DND-41 (cell line): ENCODE data around the gene APOA5.
A peak's percentile ranks its signal among the peaks of the same experiment; 100 is the strongest.

ENCODE experiments used
- ATAC-seq: fragments of 200-7000 bp; cut with Tn5 transposase; 3 replicates; pipeline ENCODE4 v1.9.1; 2021; ENCODE audit warnings: low read depth; ENCODE audit not compliant: insufficient read depth
- DNase-seq: peaks from one replicate; pipeline ENCODE4 v3.0.0-alpha.2; 2020
- H2AFZ ChIP-seq: 2 replicates; pipeline ENCODE4 v1.6.0; 2012; ENCODE audit warnings: low read depth, low read length
- H3K27ac ChIP-seq: 2 replicates; pipeline ENCODE4 v1.5.1; 2012; ENCODE audit warnings: low read length, inconsistent platforms
- H3K27me3 ChIP-seq: fragments of 200-600 bp; sonication (generic); 2 replicates; pipeline ENCODE4 v1.6.0; 2012; ENCODE audit warnings: low read length, mild to moderate bottlenecking, inconsistent platforms; ENCODE audit not compliant: insufficient read depth, poor library complexity
- H3K36me3 ChIP-seq: 2 replicates; pipeline ENCODE4 v1.5.1; 2012; ENCODE audit warnings: low read length, inconsistent platforms; ENCODE audit not compliant: insufficient read depth
- H3K4me1 ChIP-seq: 2 replicates; pipeline ENCODE4 v1.5.1; 2012; ENCODE audit warnings: mild to moderate bottlenecking, low read length; ENCODE audit not compliant: insufficient read depth
- H3K4me2 ChIP-seq: 2 replicates; pipeline ENCODE4 v1.6.0; 2012; ENCODE audit warnings: mild to moderate bottlenecking, moderate library complexity, low read length, inconsistent platforms; ENCODE audit not compliant: insufficient read depth
- H3K4me3 ChIP-seq, 2 experiments: fragments of 200-600 bp in 1 of 2; shearing (Covaris generic) in 1 of 2; 2 replicates each; pipeline ENCODE4 v1.5.1; 2012 to 2016; ENCODE audit warnings: inconsistent platforms in 2 of 2, low read length in 2 of 2, mild to moderate bottlenecking in 2 of 2, low read depth in 1 of 2, moderate library complexity in 1 of 2
- H3K79me2 ChIP-seq: 2 replicates; pipeline ENCODE4 v1.6.0; 2012; ENCODE audit warnings: low read length, inconsistent platforms; ENCODE audit not compliant: insufficient read depth
- H3K9ac ChIP-seq: 2 replicates; pipeline ENCODE4 v1.6.0; 2012; ENCODE audit warnings: low read depth, mild to moderate bottlenecking, inconsistent platforms, low read length, moderate library complexity
- H3K9me3 ChIP-seq: 2 replicates; pipeline ENCODE4 v1.5.1; 2012; ENCODE audit warnings: low read length, moderate library complexity, mild to moderate bottlenecking, inconsistent platforms; ENCODE audit not compliant: insufficient read depth, severe bottlenecking
- H4K20me1 ChIP-seq: 2 replicates; pipeline ENCODE4 v1.6.0; 2012; ENCODE audit warnings: low read length; ENCODE audit not compliant: insufficient read depth
- EZH2 ChIP-seq: IDR thresholded peaks from 3 replicates; pipeline ENCODE4 v1.6.1; 2012; ENCODE audit warnings: borderline replicate concordance, low read depth, mild to moderate bottlenecking, moderate library complexity, low read length, inconsistent platforms; ENCODE audit not compliant: severe bottlenecking
- TF ChIP-seq, protein P1 (sequence below): IDR thresholded peaks from 2 replicates; pipeline ENCODE4 v1.5.1; 2012; ENCODE audit warnings: borderline replicate concordance, low read length, moderate library complexity, mild to moderate bottlenecking; ENCODE audit not compliant: poor library complexity, severe bottlenecking; ENCODE audit errors: extremely low read depth

Gene APOA5

DNA sequence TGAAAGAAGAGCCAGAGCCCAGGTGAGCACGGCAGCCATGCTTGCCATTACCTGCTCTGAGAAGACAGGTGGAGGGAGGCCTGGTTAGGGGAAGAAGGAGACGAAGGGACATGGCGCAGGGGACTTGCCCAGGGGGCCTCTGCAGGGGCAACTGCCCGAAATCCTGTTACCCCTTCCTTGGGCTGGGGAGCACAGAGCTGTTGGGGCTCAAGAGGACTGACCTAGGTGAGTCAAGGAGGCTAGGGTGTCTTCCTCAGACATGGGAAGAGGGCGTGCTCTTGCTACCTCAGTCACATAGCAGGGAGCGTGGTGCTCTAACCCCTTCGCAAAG, at the start of gene APOA5:
APOA5 (minus strand) TSS at position 67 of the 331 bp plus-strand sequence; CDS start at position 48, 19 bp downstream.
- no peaks in the 10 kb centered on the region for H3K27me3 ChIP-seq
- H3K9me3 ChIP-seq = no peaks in the 10 kb centered on the region
- H4K20me1 ChIP-seq = no peaks in the 10 kb centered on the region
- H3K4me2 ChIP-seq = peak within 1 kb of the TSS; percentile 37; the same call in 1 of the 2 replicates
- H3K36me3 ChIP-seq = peaks cover 2% of the 10 kb centered on the region; the same call in 1 of the 2 replicates
- no peak for TF ChIP-seq EZH2
- TF ChIP-seq, protein P1, sequence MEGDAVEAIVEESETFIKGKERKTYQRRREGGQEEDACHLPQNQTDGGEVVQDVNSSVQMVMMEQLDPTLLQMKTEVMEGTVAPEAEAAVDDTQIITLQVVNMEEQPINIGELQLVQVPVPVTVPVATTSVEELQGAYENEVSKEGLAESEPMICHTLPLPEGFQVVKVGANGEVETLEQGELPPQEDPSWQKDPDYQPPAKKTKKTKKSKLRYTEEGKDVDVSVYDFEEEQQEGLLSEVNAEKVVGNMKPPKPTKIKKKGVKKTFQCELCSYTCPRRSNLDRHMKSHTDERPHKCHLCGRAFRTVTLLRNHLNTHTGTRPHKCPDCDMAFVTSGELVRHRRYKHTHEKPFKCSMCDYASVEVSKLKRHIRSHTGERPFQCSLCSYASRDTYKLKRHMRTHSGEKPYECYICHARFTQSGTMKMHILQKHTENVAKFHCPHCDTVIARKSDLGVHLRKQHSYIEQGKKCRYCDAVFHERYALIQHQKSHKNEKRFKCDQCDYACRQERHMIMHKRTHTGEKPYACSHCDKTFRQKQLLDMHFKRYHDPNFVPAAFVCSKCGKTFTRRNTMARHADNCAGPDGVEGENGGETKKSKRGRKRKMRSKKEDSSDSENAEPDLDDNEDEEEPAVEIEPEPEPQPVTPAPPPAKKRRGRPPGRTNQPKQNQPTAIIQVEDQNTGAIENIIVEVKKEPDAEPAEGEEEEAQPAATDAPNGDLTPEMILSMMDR = no peak
- no peak within 1 kb of the TSS for H3K9ac ChIP-seq
- peak within 1 kb of the TSS in 1 of 2 experiments; percentile 29; a peak in 1 of 4 replicates for H3K4me3 ChIP-seq
- H2AFZ ChIP-seq = peak within 1 kb of the TSS; percentile 73
- peaks cover 10% of the 10 kb centered on the region for H3K79me2 ChIP-seq
- no peak within 1 kb of the TSS for H3K27ac ChIP-seq
- ATAC-seq (no peak), DNase-seq (no peak)
- H3K4me1 ChIP-seq = peaks cover 19% of the 10 kb centered on the region

DNA sequence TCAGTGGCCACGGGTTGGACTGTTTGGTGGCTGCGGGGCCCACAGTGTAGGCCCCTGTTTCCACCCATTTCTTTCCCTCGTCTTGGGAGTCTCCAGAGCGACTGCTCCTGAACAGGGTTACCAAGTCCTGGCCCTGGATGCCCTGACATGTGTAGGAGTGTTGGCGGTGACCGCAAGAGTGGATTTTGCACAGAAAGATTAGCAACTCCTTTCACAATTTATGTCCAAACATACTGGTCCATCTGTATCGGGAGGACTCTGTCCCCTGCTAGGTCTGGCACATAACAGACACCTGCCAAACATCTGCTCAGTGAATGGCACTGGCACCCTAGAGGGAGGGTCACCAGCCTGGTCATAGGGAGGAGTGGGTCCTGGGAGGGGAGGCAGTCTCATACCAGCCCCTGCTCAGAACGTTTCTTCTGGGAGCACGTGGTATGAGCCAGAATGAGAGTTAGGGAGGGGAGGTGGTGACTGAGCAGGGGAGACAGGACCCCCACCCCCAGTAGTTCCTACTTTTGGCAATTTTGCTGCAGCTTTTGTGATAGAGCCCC, 49.1 kb upstream of the APOA5 start:
- no peak overlapping the region for H3K27ac ChIP-seq
- no peak overlapping the region for H3K9ac ChIP-seq
- no peak overlapping the region for H3K4me3 ChIP-seq
- DNase-seq = no peak
- H4K20me1 ChIP-seq = no peaks in the 10 kb centered on the region
- no peak overlapping the region for H2AFZ ChIP-seq
- no peak for TF ChIP-seq EZH2
- TF ChIP-seq, protein P1 = no peak
- H3K4me1 ChIP-seq = peaks cover 10% of the 10 kb centered on the region
- ATAC-seq = no peak
- no peaks in the 10 kb centered on the region for H3K27me3 ChIP-seq
- no peaks in the 10 kb centered on the region for H3K9me3 ChIP-seq
- H3K36me3 ChIP-seq = peaks cover 19% of the 10 kb centered on the region
- no peak overlapping the region for H3K4me2 ChIP-seq
- H3K79me2 ChIP-seq = no peaks in the 10 kb centered on the region

- Histone ChIP-seq H3K79me2 (no peaks in the 10 kb centered on the region), H3K27ac (no peak overlapping the region), H4K20me1 (no peaks in the 10 kb centered on the region), H2AFZ (no peak overlapping the region), H3K4me3 (no peak overlapping the region), H3K36me3 (peaks cover 13% of the 10 kb centered on the region), H3K9me3 (no peaks in the 10 kb centered on the region), H3K9ac (no peak overlapping the region), H3K4me1 (peaks cover 15% of the 10 kb centered on the region), H3K27me3 (no peaks in the 10 kb centered on the region), H3K4me2 (no peak overlapping the region)
- DNase-seq = peak; percentile 33
- TF ChIP-seq, protein P1 = peak; percentile 60
- no peak for TF ChIP-seq EZH2
- no peak for ATAC-seq
Measured at GRCh38 chr11:116840224-116840745, 48.6 kb upstream of the APOA5 start.
